ENCODE data around the gene ELMO1. TPM values are rescaled to one million over a fixed set of nuclear protein-coding genes. Genes with fewer than 3 reads are reported as not detected.

The ELMO1 gene
- total RNA-seq, 1 experiment from 2014 or later: 8.7 TPM

GRCh38 chr7:37481722-37482288 is 33.1 kb upstream of the ELMO1 start:
- H3K4me3 ChIP-seq (ENCODE audit: insufficient read depth, low read depth, low read length): no peak overlapping the region
- DNase-seq: no peak
- no peaks in the 10 kb centered on the region for H3K27me3 ChIP-seq (ENCODE audit: control insufficient read depth, insufficient read depth, low read length)
- no peaks in the 10 kb centered on the region for H3K36me3 ChIP-seq (replicated peaks; ENCODE audit: control insufficient read depth, insufficient read depth, low read length)

GRCh38 chr7:37481154-37481553 is 32.5 kb upstream of the ELMO1 start:
- no peaks in the 10 kb centered on the region for H3K36me3 ChIP-seq (replicated peaks; ENCODE audit: control insufficient read depth, insufficient read depth, low read length)
- no peak overlapping the region for H3K4me3 ChIP-seq (ENCODE audit: insufficient read depth, low read depth, low read length)
- no peak for DNase-seq
- H3K27me3 ChIP-seq (ENCODE audit: control insufficient read depth, insufficient read depth, low read length): no peaks in the 10 kb centered on the region

- DNase-seq: no peak
- Histone ChIP-seq H3K36me3 (replicated peaks; ENCODE audit: control insufficient read depth, insufficient read depth, low read length) (no peaks in the 10 kb centered on the region), H3K27me3 (ENCODE audit: control insufficient read depth, insufficient read depth, low read length) (no peaks in the 10 kb centered on the region), H3K4me3 (ENCODE audit: insufficient read depth, low read depth, low read length) (no peak overlapping the region)
Measured at GRCh38 chr7:37480041-37481031, 31.7 kb upstream of the ELMO1 start.

GRCh38 chr7:37476881-37477450 is 28.3 kb upstream of the ELMO1 start:
- no peaks in the 10 kb centered on the region for H3K36me3 ChIP-seq (replicated peaks; ENCODE audit: control insufficient read depth, insufficient read depth, low read length)
- H3K4me3 ChIP-seq (ENCODE audit: insufficient read depth, low read depth, low read length): no peak overlapping the region
- no peak for DNase-seq
- no peaks in the 10 kb centered on the region for H3K27me3 ChIP-seq (ENCODE audit: control insufficient read depth, insufficient read depth, low read length)

- H3K27me3 ChIP-seq (ENCODE audit: control insufficient read depth, insufficient read depth, low read length): no peaks in the 10 kb centered on the region
- DNase-seq: no peak
- H3K4me3 ChIP-seq (ENCODE audit: insufficient read depth, low read depth, low read length): no peak overlapping the region
- H3K36me3 ChIP-seq (replicated peaks; ENCODE audit: control insufficient read depth, insufficient read depth, low read length): no peaks in the 10 kb centered on the region
Measured at GRCh38 chr7:37476428-37476827, 27.8 kb upstream of the ELMO1 start.

- no peak overlapping the region for H3K4me3 ChIP-seq (ENCODE audit: insufficient read depth, low read depth, low read length)
- H3K36me3 ChIP-seq (replicated peaks; ENCODE audit: control insufficient read depth, insufficient read depth, low read length): no peaks in the 10 kb centered on the region
- no peaks in the 10 kb centered on the region for H3K27me3 ChIP-seq (ENCODE audit: control insufficient read depth, insufficient read depth, low read length)
- no peak for DNase-seq
Measured at GRCh38 chr7:37475646-37476045, 27.0 kb upstream of the ELMO1 start.

- no peak for DNase-seq
- no peaks in the 10 kb centered on the region for H3K36me3 ChIP-seq (replicated peaks; ENCODE audit: control insufficient read depth, insufficient read depth, low read length)
- H3K4me3 ChIP-seq (ENCODE audit: insufficient read depth, low read depth, low read length): no peak overlapping the region
- no peaks in the 10 kb centered on the region for H3K27me3 ChIP-seq (ENCODE audit: control insufficient read depth, insufficient read depth, low read length)
Measured at GRCh38 chr7:37471619-37472018, 23.0 kb upstream of the ELMO1 start.

- H3K36me3 ChIP-seq (replicated peaks; ENCODE audit: control insufficient read depth, insufficient read depth, low read length): no peaks in the 10 kb centered on the region
- no peak for DNase-seq
- H3K4me3 ChIP-seq (ENCODE audit: insufficient read depth, low read depth, low read length): no peak overlapping the region
- H3K27me3 ChIP-seq (ENCODE audit: control insufficient read depth, insufficient read depth, low read length): no peaks in the 10 kb centered on the region
Measured at GRCh38 chr7:37467002-37467401, 18.3 kb upstream of the ELMO1 start.

GRCh38 chr7:37462138-37462537 is 13.5 kb upstream of the ELMO1 start:
- no peak for DNase-seq
- Histone ChIP-seq H3K36me3 (replicated peaks; ENCODE audit: control insufficient read depth, insufficient read depth, low read length) (no peaks in the 10 kb centered on the region), H3K4me3 (ENCODE audit: insufficient read depth, low read depth, low read length) (no peak overlapping the region), H3K27me3 (ENCODE audit: control insufficient read depth, insufficient read depth, low read length) (no peaks in the 10 kb centered on the region)

GRCh38 chr7:37455081-37455480 is 6.4 kb upstream of the ELMO1 start:
- H3K36me3 ChIP-seq (replicated peaks; ENCODE audit: control insufficient read depth, insufficient read depth, low read length): no peaks in the 10 kb centered on the region
- DNase-seq: no peak

GRCh38 chr7:37452346-37452745 is 3.7 kb upstream of the ELMO1 start:
- Histone ChIP-seq H3K27me3 (ENCODE audit: control insufficient read depth, insufficient read depth, low read length) (peaks cover 2% of the 10 kb centered on the region; the same call in 1 of the 2 replicates), H3K4me3 (ENCODE audit: insufficient read depth, low read depth, low read length) (no peak overlapping the region), H3K36me3 (replicated peaks; ENCODE audit: control insufficient read depth, insufficient read depth, low read length) (no peaks in the 10 kb centered on the region)
- DNase-seq: peak; percentile 38

More at GRCh38 chr7:37455081-37455480, 6.4 kb upstream of the ELMO1 start:
- no peak overlapping the region for H3K4me3 ChIP-seq (ENCODE audit: insufficient read depth, low read depth, low read length)
- peaks cover 1% of the 10 kb centered on the region; the same call in 1 of the 2 replicates for H3K27me3 ChIP-seq (ENCODE audit: control insufficient read depth, insufficient read depth, low read length)

- no peak overlapping the region for H3K4me3 ChIP-seq (ENCODE audit: insufficient read depth, low read depth, low read length)
- H3K27me3 ChIP-seq (ENCODE audit: control insufficient read depth, insufficient read depth, low read length): peaks cover 3% of the 10 kb centered on the region; the same call in 1 of the 2 replicates
- DNase-seq: no peak
- no peaks in the 10 kb centered on the region; the same call in 1 of the 2 replicates for H3K36me3 ChIP-seq (replicated peaks; ENCODE audit: control insufficient read depth, insufficient read depth, low read length)
Measured at GRCh38 chr7:37450035-37450434, 1.4 kb upstream of the ELMO1 start.

GRCh38 chr7:37449621-37450020 is 957 bp upstream of the ELMO1 start:
- Histone ChIP-seq H3K27me3 (ENCODE audit: control insufficient read depth, insufficient read depth, low read length) (peaks cover 3% of the 10 kb centered on the region; the same call in 1 of the 2 replicates), H3K4me3 (ENCODE audit: insufficient read depth, low read depth, low read length) (no peak overlapping the region; the same call in 1 of the 2 replicates), H3K36me3 (replicated peaks; ENCODE audit: control insufficient read depth, insufficient read depth, low read length) (no peaks in the 10 kb centered on the region; the same call in 1 of the 2 replicates)
- peak; percentile 27 for DNase-seq

GRCh38 chr7:37448011-37448635 is 541 bp downstream of the ELMO1 start:
- no peaks in the 10 kb centered on the region; the same call in 1 of the 2 replicates for H3K36me3 ChIP-seq (replicated peaks; ENCODE audit: control insufficient read depth, insufficient read depth, low read length)
- H3K27me3 ChIP-seq (ENCODE audit: control insufficient read depth, insufficient read depth, low read length): peaks cover 3% of the 10 kb centered on the region; the same call in 1 of the 2 replicates
- DNase-seq: peak; percentile 90
- peak overlapping the region; percentile 89 for H3K4me3 ChIP-seq (ENCODE audit: insufficient read depth, low read depth, low read length)

Measured in H7 (cell line).